Measurements from ENCODE around the gene RPL27A.
"Not testable (repeated sequence)": the region's sequence is repeated elsewhere in the genome, so short reads cannot be mapped to it uniquely, and the experiment has no call there.

Gene RPL27A

GRCh38 chr11:8658321-8659057, 24.1 kb upstream of the RPL27A start:
- FAIRE-seq: no peak
- DNase-seq (ENCODE audit: insufficient read length, low spot score): no peak
- no peak for TF ChIP-seq CTCF (IDR thresholded peaks at IDR 0.05; ENCODE audit: insufficient read depth, missing control alignments)

DNA sequence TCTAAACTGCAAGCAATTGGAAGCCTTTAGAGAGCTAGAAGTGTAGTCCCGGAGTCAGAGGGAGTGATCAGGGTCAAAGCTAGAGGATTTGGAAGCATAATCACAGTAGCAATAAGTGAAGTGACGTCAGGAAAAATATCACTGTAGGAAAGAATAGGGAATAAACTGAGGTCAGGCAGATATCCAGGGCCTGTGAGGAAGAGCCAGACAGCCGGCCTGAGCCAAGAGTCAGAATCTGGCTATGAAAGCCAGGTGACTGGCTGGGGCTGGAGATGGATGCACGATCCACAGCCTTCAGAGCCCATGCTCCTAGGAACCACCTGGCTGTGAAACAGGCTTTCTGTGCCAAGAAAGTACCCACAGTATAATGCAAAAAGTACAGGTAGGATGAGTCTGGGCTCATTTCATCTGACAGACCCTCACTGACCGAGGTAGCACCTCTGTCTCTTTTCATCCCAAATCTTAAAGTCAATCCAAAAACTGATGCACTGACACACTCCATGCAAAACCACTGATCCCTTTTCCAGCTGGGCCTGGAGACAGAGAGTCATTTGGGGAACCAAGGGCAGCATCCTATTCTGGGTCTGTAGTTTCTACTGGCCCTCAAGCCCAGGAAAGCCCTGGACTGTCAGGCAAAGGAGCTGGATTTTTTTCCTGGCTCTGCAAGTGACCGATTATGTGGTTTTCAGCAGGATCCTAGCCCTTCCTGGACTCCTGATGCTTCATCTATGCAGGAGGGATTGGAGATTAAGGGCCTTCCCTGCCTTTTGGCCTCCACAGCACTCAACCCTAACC, 21.4 kb upstream of the RPL27A start:
- TF ChIP-seq CTCF (IDR thresholded peaks at IDR 0.05; ENCODE audit: insufficient read depth, missing control alignments): no peak
- no peak for DNase-seq (ENCODE audit: insufficient read length, low spot score)
- no peak for FAIRE-seq

GRCh38 chr11:8665222-8665621, 17.4 kb upstream of the RPL27A start:
- FAIRE-seq (no peak), DNase-seq (ENCODE audit: insufficient read length, low spot score) (no peak)
- TF ChIP-seq CTCF (IDR thresholded peaks at IDR 0.05; ENCODE audit: insufficient read depth, missing control alignments): no peak

GRCh38 chr11:8670081-8670480, 12.5 kb upstream of the RPL27A start:
- DNase-seq (ENCODE audit: insufficient read length, low spot score); FAIRE-seq: not testable (repeated sequence)

- FAIRE-seq: no peak
- DNase-seq (ENCODE audit: insufficient read length, low spot score): no peak
Observed at GRCh38 chr11:8671193-8671612, 11.4 kb upstream of the RPL27A start.

DNA sequence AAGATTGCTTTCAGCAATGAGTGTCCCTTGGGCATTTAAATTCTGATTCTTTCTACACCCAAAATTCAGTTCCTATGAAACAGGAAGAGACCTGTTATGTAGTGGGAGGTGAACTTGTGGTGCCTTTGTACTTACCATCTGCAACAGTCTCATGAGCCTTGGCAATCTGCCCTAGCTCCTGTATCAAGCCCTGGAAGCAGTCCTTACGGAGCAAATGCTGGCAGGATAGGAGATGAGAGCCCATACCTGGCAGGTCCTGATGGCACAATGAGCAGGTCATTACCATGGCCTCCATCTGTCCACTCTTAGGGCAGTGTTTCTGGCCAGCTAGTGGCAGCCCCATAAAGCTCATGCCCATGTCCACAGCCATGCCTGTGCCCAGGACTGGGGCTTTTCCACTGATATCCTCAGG, 10.9 kb upstream of the RPL27A start:
- TF ChIP-seq CTCF (IDR thresholded peaks at IDR 0.05; ENCODE audit: insufficient read depth, missing control alignments): no peak
- DNase-seq (ENCODE audit: insufficient read length, low spot score): no peak
- no peak for FAIRE-seq

More at GRCh38 chr11:8671193-8671612, 11.4 kb upstream of the RPL27A start:
- no peak for TF ChIP-seq CTCF (IDR thresholded peaks at IDR 0.05; ENCODE audit: insufficient read depth, missing control alignments)

DNA sequence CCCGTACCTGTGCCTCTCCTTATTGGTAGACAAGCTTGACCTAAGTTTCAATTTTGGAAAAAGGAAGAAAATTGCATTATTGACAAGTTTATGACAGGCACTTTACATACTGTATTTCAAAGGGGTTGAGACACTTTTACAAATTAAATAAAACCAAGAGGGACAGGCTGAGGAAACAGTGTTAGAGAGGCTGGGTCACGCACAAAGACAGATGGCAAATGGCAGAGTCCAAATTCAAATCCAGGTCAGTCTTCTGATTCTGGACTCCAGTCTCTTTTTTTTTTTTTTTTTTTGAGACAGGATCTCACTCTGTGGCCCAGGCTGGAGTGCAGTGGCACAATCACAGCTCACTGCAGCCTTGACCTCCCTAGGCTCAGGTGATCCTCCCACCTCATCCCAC, 10.2 kb upstream of the RPL27A start:
- TF ChIP-seq CTCF (IDR thresholded peaks at IDR 0.05; ENCODE audit: insufficient read depth, missing control alignments): no peak
- DNase-seq (ENCODE audit: insufficient read length, low spot score): no peak
- FAIRE-seq: no peak

Data from D721Med (cell line).